OCI-LY3 (cell line): Measurements from ENCODE around the gene NOS1AP.

Experiments
- H2AFZ ChIP-seq: fragments of 200-600, 300-600 bp; shearing (Covaris generic); 2 replicates; pipeline ENCODE4 v1.6.0; 2014; ENCODE audit warnings: antibody characterized with exemption, low read depth, low read length
- H3K27ac ChIP-seq: fragments of 200-600, 300-600 bp; sonication (generic); 2 replicates; pipeline ENCODE4 v1.5.1; 2014; ENCODE audit warnings: mild to moderate bottlenecking, low read length, moderate library complexity, mixed read lengths
- H3K27me3 ChIP-seq: fragments of 200-600, 300-600 bp; sonication (generic); 2 replicates; pipeline ENCODE4 v1.6.1; 2014; ENCODE audit warnings: low read depth, low read length, mixed read lengths
- H3K36me3 ChIP-seq: fragments of 200-600, 300-600 bp; sonication (generic); replicated peaks from 2 replicates; pipeline ENCODE3; 2014; ENCODE audit warnings: low read depth, low read length, mixed read lengths
- H3K4me1 ChIP-seq: fragments of 300-600, 200-600 bp; sonication (generic); 2 replicates; pipeline ENCODE4 v1.6.1; 2014; ENCODE audit warnings: low read length, mixed read lengths
- H3K4me2 ChIP-seq: fragments of 200-600, 300-600 bp; sonication (generic); 2 replicates; pipeline ENCODE4 v1.6.1; 2014; ENCODE audit warnings: low read length, mixed read lengths
- H3K4me3 ChIP-seq: fragments of 300-600, 200-600 bp; sonication (generic); 2 replicates; pipeline ENCODE4 v1.5.1; 2014; ENCODE audit warnings: antibody characterized with exemption, mild to moderate bottlenecking, low read length, moderate library complexity
- H3K79me2 ChIP-seq: fragments of 300-600, 200-600 bp; shearing (Covaris generic); 2 replicates; pipeline ENCODE4 v1.6.1; 2014; ENCODE audit warnings: mild to moderate bottlenecking, low read length, mixed read lengths
- H3K9ac ChIP-seq: fragments of 300-600, 200-600 bp; shearing (Covaris generic); 2 replicates; pipeline ENCODE4 v1.6.0; 2014; ENCODE audit warnings: mild to moderate bottlenecking, low read length, moderate library complexity
- H3K9me3 ChIP-seq: fragments of 200-600, 300-600 bp; shearing (Covaris generic); 2 replicates; pipeline ENCODE4 v1.6.1; 2014; ENCODE audit warnings: low read length, mixed read lengths; ENCODE audit not compliant: insufficient read depth
- H4K20me1 ChIP-seq: fragments of 200-600, 300-600 bp; sonication (generic); 2 replicates; pipeline ENCODE4 v1.6.1; 2016; ENCODE audit warnings: low read length, mixed read lengths; ENCODE audit not compliant: insufficient read depth
- EZH2phosphoT487 ChIP-seq: fragments of 200-600 bp; shearing (Covaris generic); IDR thresholded peaks from 2 replicates; pipeline ENCODE4 v1.6.1; 2018; ENCODE audit warnings: antibody characterized with exemption, mixed run types, low read depth
- TF ChIP-seq, protein P1 (sequence below): fragments of 200-600, 300-600 bp; sonication (generic); IDR thresholded peaks from 2 replicates; pipeline ENCODE4 v1.5.1; 2014; ENCODE audit warnings: antibody characterized with exemption, low read length, low read depth

The NOS1AP gene

DNA sequence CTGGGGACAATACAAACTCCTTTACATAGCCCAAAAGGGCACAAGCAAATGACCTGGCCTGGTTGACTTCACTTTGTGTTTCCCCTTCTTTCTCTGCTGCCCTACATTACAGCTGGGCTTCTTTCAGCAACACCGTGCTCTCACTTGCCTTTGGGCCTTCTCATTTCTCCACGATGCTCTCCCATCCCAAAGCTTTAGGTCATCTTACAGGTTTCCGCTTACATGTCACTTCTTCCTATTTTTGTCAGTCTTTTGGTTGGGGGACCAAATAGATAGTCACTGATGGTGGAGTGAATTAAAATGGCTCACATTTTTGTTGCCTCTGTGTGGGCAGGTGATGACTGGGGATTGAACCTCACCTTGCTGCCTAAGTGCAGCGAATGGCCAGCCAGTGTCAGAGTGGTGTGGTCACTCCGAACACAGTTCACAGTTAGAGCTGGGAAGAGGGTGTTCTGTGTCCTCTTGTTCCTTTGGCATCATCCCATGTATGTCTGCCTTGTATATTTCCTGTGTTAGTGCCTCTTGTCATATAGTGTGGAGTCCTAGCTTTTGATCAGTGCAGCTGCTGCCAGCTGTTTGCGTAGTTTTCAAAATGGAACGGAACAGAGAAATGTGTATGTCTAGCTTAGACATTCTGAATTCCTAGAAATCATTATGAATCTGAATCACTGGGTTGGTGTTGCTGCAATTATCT lies 134.8 kb downstream of the NOS1AP start:
- no peak overlapping the region for H3K27ac ChIP-seq
- TF ChIP-seq, protein P1, sequence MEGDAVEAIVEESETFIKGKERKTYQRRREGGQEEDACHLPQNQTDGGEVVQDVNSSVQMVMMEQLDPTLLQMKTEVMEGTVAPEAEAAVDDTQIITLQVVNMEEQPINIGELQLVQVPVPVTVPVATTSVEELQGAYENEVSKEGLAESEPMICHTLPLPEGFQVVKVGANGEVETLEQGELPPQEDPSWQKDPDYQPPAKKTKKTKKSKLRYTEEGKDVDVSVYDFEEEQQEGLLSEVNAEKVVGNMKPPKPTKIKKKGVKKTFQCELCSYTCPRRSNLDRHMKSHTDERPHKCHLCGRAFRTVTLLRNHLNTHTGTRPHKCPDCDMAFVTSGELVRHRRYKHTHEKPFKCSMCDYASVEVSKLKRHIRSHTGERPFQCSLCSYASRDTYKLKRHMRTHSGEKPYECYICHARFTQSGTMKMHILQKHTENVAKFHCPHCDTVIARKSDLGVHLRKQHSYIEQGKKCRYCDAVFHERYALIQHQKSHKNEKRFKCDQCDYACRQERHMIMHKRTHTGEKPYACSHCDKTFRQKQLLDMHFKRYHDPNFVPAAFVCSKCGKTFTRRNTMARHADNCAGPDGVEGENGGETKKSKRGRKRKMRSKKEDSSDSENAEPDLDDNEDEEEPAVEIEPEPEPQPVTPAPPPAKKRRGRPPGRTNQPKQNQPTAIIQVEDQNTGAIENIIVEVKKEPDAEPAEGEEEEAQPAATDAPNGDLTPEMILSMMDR: no peak
- no peak for TF ChIP-seq EZH2phosphoT487

DNA sequence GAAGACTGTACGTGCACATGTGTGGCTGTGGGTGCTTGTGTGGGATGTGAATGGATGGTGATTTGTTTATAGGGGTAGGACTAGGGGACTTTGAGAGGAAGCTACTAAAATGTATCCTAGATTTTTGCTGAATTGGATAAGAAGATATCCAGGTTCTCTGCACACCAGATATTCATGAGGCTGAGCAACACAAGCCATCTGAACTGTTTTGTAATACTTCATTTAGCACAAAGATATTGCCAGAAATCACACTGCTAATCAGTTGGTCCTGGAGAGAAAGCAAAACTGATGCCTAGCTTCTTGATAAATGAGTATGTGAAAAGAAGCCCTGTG lies 135.3 kb downstream of the NOS1AP start:
- Histone ChIP-seq H3K27ac (no peak overlapping the region), H2AFZ (no peak overlapping the region), H3K9me3 (no peaks in the 10 kb centered on the region), H3K79me2 (no peaks in the 10 kb centered on the region), H3K4me3 (no peak overlapping the region), H3K27me3 (peaks cover 67% of the 10 kb centered on the region), H3K36me3 (no peaks in the 10 kb centered on the region), H4K20me1 (no peaks in the 10 kb centered on the region), H3K4me1 (no peaks in the 10 kb centered on the region), H3K4me2 (no peak overlapping the region), H3K9ac (no peak overlapping the region)
- no peak for TF ChIP-seq EZH2phosphoT487
- TF ChIP-seq, protein P1: no peak

More for the DNA sequence above, 134.8 kb downstream of the NOS1AP start:
- H3K4me1 ChIP-seq: no peaks in the 10 kb centered on the region
- no peak overlapping the region for H2AFZ ChIP-seq
- H3K4me2 ChIP-seq: no peak overlapping the region
- no peaks in the 10 kb centered on the region for H4K20me1 ChIP-seq
- no peak overlapping the region for H3K9ac ChIP-seq
- no peaks in the 10 kb centered on the region for H3K9me3 ChIP-seq
- H3K36me3 ChIP-seq: no peaks in the 10 kb centered on the region
- peaks cover 65% of the 10 kb centered on the region for H3K27me3 ChIP-seq
- H3K79me2 ChIP-seq: no peaks in the 10 kb centered on the region
- H3K4me3 ChIP-seq: no peak overlapping the region

DNA sequence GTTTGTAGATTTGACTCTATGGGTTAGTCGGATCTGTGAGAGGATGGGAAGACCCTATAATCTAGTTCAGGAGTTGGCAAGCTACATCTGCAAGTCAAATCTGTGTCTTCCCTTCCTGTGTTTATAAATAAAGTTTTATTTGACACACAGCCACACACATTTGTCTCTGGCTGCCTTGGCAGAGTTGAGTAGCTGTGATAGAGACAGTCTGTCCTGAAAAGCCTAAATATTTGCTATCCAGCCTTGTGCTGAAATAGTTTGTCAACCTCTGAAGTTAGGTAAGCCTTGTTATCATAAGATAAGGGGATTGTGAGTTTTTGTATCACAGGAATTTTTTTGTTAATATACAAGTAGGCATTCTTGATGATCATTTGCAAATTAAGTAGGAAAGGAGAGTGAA lies 136.8 kb downstream of the NOS1AP start:
- TF ChIP-seq, protein P1: no peak
- TF ChIP-seq EZH2phosphoT487: no peak
- H3K79me2 ChIP-seq: no peaks in the 10 kb centered on the region
- no peaks in the 10 kb centered on the region for H3K36me3 ChIP-seq
- H3K27ac ChIP-seq: no peak overlapping the region
- H3K4me1 ChIP-seq: no peaks in the 10 kb centered on the region
- no peaks in the 10 kb centered on the region for H4K20me1 ChIP-seq
- H3K4me2 ChIP-seq: no peak overlapping the region
- H2AFZ ChIP-seq: no peak overlapping the region
- H3K4me3 ChIP-seq: no peak overlapping the region
- no peaks in the 10 kb centered on the region for H3K9me3 ChIP-seq
- no peak overlapping the region for H3K9ac ChIP-seq
- peaks cover 70% of the 10 kb centered on the region for H3K27me3 ChIP-seq

DNA sequence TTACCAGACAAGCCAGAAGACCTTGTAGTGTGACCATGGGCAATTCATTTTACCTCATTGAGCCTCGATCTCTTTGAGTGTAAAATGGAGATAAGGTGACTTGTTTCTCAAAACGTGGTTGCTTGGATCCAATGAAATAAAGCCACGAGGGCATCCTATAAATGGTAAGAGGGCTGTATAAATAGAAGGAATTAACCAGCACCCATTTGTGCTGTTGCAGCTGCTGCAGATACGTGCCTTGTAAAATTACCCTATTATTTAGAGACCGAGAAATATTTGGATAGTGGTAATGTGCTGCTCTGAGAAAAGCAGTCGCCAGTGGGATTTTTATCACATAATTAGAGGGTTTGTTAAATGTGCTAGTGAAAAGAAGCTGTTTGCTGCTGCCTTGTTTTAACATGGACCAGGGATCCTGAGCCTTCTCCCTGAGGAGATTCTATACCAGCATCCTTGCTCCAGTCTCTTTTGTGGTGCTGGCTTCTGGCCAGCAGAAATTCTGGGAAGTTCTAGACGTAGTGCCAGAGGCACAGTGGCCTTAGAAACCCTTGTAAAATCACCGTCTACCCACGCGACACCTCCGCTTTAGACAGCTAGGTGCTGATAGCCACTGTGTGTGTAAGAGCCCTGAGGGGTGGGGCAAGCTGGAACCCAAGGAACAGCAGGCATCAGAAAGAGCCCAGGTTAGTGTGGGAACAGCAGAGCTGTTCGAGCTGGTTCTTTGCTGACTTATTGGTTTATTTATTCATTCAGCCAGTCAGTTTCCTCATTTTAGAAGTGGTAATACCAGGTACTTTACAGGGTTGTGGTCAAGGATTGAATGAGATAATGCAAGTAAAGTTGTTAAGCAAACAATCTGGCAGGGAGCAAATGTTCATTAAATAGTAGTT lies 137.5 kb downstream of the NOS1AP start:
- Histone ChIP-seq H4K20me1 (no peaks in the 10 kb centered on the region), H3K27ac (no peak overlapping the region), H3K9ac (no peak overlapping the region), H3K36me3 (no peaks in the 10 kb centered on the region), H3K4me1 (no peaks in the 10 kb centered on the region), H3K4me3 (no peak overlapping the region), H3K9me3 (no peaks in the 10 kb centered on the region), H3K79me2 (no peaks in the 10 kb centered on the region), H2AFZ (no peak overlapping the region), H3K4me2 (no peak overlapping the region), H3K27me3 (peaks cover 72% of the 10 kb centered on the region)
- no peak for TF ChIP-seq EZH2phosphoT487
- TF ChIP-seq, protein P1: no peak
